Astrocyte (in vitro differentiated cells and primary cell): ENCODE measurements around the gene CCDC74B. TPM values are rescaled to one million over a fixed set of nuclear protein-coding genes. Genes with fewer than 3 reads are reported as not detected.
A peak's percentile ranks its signal among the peaks of the same experiment; 100 is the strongest.
"Not testable (repeated sequence)": the region's sequence is repeated elsewhere in the genome, so short reads cannot be mapped to it uniquely, and the experiment has no call there.

ENCODE experiments used
- DNase-seq: peaks from one replicate; pipeline ENCODE4 v3.0.0-alpha.2; 2010; ENCODE audit warnings: low read depth
- FAIRE-seq: peaks from 2 replicates; lab custom pipeline; 2011; peaks lifted over from hg19 to GRCh38; lab: Jason Lieb, UNC
- H2AFZ ChIP-seq: 2 replicates; pipeline ENCODE4 v1.6.0; 2012; ENCODE audit warnings: low read depth, low read length, inconsistent platforms
- H3K27ac ChIP-seq: 2 replicates; pipeline ENCODE4 v1.5.1; 2011; ENCODE audit warnings: low read depth, low read length, inconsistent platforms
- H3K27me3 ChIP-seq: 2 replicates; pipeline ENCODE4 v1.6.0; 2011; ENCODE audit warnings: low read length, inconsistent platforms; ENCODE audit not compliant: insufficient read depth
- H3K36me3 ChIP-seq: 2 replicates; pipeline ENCODE4 v1.5.1; 2011; ENCODE audit warnings: low read length, inconsistent platforms; ENCODE audit not compliant: insufficient read depth
- H3K4me1 ChIP-seq: 2 replicates; pipeline ENCODE4 v1.5.1; 2011; ENCODE audit warnings: low read length, inconsistent platforms; ENCODE audit not compliant: insufficient read depth
- H3K4me2 ChIP-seq: 2 replicates; pipeline ENCODE4 v1.6.0; 2012; ENCODE audit warnings: low read length, inconsistent platforms
- H3K4me3 ChIP-seq: 2 replicates; pipeline ENCODE4 v1.5.1; 2011; ENCODE audit warnings: low read depth, mild to moderate bottlenecking, low read length, inconsistent platforms; ENCODE audit not compliant: insufficient read depth
- H3K79me2 ChIP-seq: 2 replicates; pipeline ENCODE4 v1.6.0; 2012; ENCODE audit warnings: mild to moderate bottlenecking, low read length, inconsistent platforms; ENCODE audit not compliant: insufficient read depth
- H3K9ac ChIP-seq: 2 replicates; pipeline ENCODE4 v1.6.0; 2012; ENCODE audit warnings: mild to moderate bottlenecking, low read length, inconsistent platforms
- H3K9me3 ChIP-seq: 2 replicates; pipeline ENCODE4 v1.5.1; 2012; ENCODE audit warnings: low read depth, mild to moderate bottlenecking, low read length, inconsistent platforms; ENCODE audit not compliant: insufficient read depth
- H4K20me1 ChIP-seq: 2 replicates; pipeline ENCODE4 v1.6.0; 2012; ENCODE audit warnings: low read length, inconsistent platforms; ENCODE audit not compliant: insufficient read depth
- H3K27ac Mint-ChIP-seq: one replicate; pipeline ENCODE4 v1.8.0; 2021; ENCODE audit warnings: mild to moderate bottlenecking, mixed read lengths; ENCODE audit not compliant: unreplicated experiment
- H3K27me3 Mint-ChIP-seq: one replicate; pipeline ENCODE4 v1.8.0; 2021; ENCODE audit warnings: low read depth, mixed read lengths; ENCODE audit not compliant: unreplicated experiment
- H3K36me3 Mint-ChIP-seq: one replicate; pipeline ENCODE4 v1.8.0; 2021; ENCODE audit warnings: low read depth, mixed read lengths; ENCODE audit not compliant: unreplicated experiment
- H3K4me1 Mint-ChIP-seq: one replicate; pipeline ENCODE4 v1.8.0; 2021; ENCODE audit warnings: low read depth, mixed read lengths; ENCODE audit not compliant: unreplicated experiment
- H3K4me3 Mint-ChIP-seq: one replicate; pipeline ENCODE4 v1.8.0; 2021; ENCODE audit warnings: mild to moderate bottlenecking, moderate library complexity, mixed read lengths; ENCODE audit not compliant: unreplicated experiment
- H3K9me3 Mint-ChIP-seq: one replicate; pipeline ENCODE4 v1.8.0; 2021; ENCODE audit warnings: mild to moderate bottlenecking, mixed read lengths; ENCODE audit not compliant: unreplicated experiment
- EZH2 ChIP-seq: IDR thresholded peaks from 2 replicates; pipeline ENCODE4 v1.6.1; 2012; ENCODE audit warnings: mild to moderate bottlenecking, low read length, inconsistent platforms; ENCODE audit not compliant: insufficient read depth
- total RNA-seq: library from RNA; stranded (reverse); gene quantifications from 2 replicates; pipeline ENCODE4 v1.2.1, GENCODE V29; 2021
- TF ChIP-seq, protein P1 (sequence below): IDR thresholded peaks from 2 replicates; pipeline ENCODE4 v1.5.1; 2011; ENCODE audit warnings: low read depth, mild to moderate bottlenecking, inconsistent platforms, low read length, moderate library complexity; ENCODE audit not compliant: insufficient read depth

Gene CCDC74B
- total RNA-seq, 1 donor from 2014 or later = 3.0 TPM

DNA sequence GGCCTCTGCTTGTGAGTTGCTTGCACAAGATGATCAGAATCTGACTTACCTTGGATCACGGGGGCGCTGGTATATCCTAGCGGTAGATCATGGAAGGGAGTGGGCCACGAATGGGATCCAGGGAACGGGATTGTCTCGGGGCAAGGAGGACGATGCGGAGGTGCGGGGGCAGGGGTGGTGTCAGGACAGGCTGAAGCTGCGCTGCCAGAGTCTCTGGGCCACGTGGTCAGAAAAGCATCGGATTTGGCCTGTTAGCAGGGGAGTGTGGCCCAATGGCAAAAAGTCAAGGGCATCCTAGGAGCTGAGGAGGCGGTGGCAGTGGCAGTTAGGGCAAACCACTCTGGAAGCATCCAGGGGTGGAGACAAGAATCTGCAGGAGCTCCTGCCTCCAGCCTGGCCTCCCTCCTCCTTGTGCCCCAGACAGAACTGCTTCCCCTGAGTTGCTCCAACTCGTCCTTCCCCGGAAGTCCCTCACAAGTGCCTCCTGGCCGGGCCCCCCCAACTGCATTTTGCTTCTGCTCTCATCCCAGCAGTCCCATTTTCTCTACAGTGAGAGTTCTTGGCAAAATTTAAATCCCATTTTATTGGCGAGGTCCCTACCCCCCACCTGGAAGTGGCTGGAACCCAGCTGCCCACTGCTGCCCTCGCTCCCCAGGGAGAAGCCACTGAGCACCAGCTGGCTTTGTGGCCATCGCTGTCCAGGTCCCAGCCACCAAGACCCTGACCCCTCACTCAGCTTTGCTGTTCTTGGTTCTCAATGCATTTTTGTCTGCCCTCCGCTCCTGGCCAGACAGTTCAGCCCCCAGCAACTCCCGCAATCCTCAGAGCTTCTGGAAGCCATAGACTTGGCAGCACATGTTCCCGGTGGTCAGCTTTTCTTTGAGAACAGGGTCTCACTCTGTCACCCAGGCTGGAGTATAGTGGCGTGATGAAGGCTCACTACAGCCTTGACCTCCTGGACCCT lies 5.6 kb upstream of the CCDC74B start:
- Mint-ChIP-seq H3K36me3 (peaks cover 7% of the 10 kb centered on the region), H3K27me3 (no peaks in the 10 kb centered on the region), H3K4me1 (no peaks in the 10 kb centered on the region), H3K4me3 (no peak overlapping the region), H3K27ac (no peak overlapping the region), H3K9me3 (no peaks in the 10 kb centered on the region)
- Histone ChIP-seq H4K20me1 (no peaks in the 10 kb centered on the region), H3K4me2 (no peak overlapping the region), H2AFZ (no peak overlapping the region), H3K36me3 (no peaks in the 10 kb centered on the region), H3K27ac (no peak overlapping the region), H3K9ac (no peak overlapping the region), H3K27me3 (no peaks in the 10 kb centered on the region), H3K9me3 (no peaks in the 10 kb centered on the region), H3K4me3 (no peak overlapping the region), H3K4me1 (no peaks in the 10 kb centered on the region), H3K79me2 (no peaks in the 10 kb centered on the region)
- TF ChIP-seq EZH2 = no peak
- TF ChIP-seq, protein P1, sequence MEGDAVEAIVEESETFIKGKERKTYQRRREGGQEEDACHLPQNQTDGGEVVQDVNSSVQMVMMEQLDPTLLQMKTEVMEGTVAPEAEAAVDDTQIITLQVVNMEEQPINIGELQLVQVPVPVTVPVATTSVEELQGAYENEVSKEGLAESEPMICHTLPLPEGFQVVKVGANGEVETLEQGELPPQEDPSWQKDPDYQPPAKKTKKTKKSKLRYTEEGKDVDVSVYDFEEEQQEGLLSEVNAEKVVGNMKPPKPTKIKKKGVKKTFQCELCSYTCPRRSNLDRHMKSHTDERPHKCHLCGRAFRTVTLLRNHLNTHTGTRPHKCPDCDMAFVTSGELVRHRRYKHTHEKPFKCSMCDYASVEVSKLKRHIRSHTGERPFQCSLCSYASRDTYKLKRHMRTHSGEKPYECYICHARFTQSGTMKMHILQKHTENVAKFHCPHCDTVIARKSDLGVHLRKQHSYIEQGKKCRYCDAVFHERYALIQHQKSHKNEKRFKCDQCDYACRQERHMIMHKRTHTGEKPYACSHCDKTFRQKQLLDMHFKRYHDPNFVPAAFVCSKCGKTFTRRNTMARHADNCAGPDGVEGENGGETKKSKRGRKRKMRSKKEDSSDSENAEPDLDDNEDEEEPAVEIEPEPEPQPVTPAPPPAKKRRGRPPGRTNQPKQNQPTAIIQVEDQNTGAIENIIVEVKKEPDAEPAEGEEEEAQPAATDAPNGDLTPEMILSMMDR = no peak
- no peak for FAIRE-seq
- DNase-seq = no peak

DNA sequence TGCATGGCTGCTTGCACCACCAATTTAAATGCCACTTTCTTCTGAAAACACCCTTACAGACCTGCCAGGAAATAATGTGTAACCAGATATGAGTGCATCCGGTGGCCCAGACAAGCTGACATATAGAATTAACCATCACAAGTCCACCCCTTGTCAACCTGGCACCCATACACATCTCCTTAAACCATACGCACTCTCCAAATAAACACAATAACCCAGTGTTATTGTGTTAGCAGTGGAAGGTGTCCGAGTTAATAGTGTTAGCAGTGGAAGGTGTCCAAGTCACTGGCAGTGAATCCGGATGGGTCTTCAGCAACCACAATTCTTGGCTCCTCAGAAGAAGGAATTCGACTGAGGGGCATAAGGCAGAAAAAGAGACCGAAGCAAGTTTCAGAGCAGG lies 3.6 kb upstream of the CCDC74B start:
- H2AFZ ChIP-seq, H3K4me1 Mint-ChIP-seq, H3K4me3 ChIP-seq, H3K4me2 ChIP-seq, H3K27ac Mint-ChIP-seq, H3K27me3 ChIP-seq, H3K4me3 Mint-ChIP-seq, DNase-seq, H3K9me3 ChIP-seq, H3K9me3 Mint-ChIP-seq, FAIRE-seq, H4K20me1 ChIP-seq, H3K36me3 Mint-ChIP-seq, H3K9ac ChIP-seq, H3K27ac ChIP-seq, H3K27me3 Mint-ChIP-seq, H3K4me1 ChIP-seq, H3K36me3 ChIP-seq, H3K79me2 ChIP-seq: not testable (repeated sequence)

DNA sequence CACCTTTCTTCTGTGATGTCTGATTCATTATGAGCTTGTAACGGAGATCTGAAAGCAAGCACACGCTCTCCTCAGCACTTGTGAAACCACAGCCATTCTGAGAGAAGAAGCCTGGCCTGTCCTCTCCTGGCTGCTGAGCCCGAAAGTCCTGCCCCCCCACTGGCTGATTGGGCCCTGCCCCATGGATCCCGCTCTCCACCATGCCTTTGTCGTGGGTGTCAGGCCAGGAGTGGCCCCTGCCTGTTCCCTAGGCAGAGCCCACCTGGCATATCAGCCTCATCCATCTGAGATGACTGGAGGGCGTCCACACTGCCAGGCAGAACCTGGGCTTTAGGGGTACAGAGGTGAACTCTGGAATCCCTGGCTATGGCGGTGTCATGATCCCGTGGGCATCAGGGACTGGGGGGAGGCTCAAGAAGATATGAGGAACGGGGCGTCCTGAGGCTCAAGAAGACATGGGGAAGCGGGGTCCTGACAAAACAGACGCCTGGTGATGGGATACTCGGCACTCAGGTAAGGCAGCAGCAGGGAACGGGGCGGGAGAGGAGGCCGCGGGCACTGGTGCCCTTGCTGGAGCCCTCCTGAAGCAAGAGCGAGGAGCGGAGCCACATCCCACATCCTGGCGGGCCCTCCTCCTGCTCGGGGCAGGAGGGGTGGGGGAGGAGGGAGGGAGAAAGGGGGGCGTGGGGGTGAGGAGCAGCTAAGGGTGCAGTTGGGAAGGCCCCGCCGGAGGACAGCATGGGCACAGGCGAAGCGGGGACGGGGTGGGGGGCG lies 1.5 kb downstream of the CCDC74B start:
- not testable (repeated sequence) for H3K4me3 ChIP-seq, H3K9me3 Mint-ChIP-seq, H3K4me2 ChIP-seq, H3K36me3 Mint-ChIP-seq, DNase-seq, H3K79me2 ChIP-seq, H3K27ac ChIP-seq, H4K20me1 ChIP-seq, H3K27me3 Mint-ChIP-seq, FAIRE-seq, H3K27ac Mint-ChIP-seq, H3K4me1 ChIP-seq, H3K4me1 Mint-ChIP-seq, H3K36me3 ChIP-seq, H3K9me3 ChIP-seq, H3K9ac ChIP-seq, H2AFZ ChIP-seq, H3K27me3 ChIP-seq
- H3K4me3 Mint-ChIP-seq = peak overlapping the region; percentile 70

DNA sequence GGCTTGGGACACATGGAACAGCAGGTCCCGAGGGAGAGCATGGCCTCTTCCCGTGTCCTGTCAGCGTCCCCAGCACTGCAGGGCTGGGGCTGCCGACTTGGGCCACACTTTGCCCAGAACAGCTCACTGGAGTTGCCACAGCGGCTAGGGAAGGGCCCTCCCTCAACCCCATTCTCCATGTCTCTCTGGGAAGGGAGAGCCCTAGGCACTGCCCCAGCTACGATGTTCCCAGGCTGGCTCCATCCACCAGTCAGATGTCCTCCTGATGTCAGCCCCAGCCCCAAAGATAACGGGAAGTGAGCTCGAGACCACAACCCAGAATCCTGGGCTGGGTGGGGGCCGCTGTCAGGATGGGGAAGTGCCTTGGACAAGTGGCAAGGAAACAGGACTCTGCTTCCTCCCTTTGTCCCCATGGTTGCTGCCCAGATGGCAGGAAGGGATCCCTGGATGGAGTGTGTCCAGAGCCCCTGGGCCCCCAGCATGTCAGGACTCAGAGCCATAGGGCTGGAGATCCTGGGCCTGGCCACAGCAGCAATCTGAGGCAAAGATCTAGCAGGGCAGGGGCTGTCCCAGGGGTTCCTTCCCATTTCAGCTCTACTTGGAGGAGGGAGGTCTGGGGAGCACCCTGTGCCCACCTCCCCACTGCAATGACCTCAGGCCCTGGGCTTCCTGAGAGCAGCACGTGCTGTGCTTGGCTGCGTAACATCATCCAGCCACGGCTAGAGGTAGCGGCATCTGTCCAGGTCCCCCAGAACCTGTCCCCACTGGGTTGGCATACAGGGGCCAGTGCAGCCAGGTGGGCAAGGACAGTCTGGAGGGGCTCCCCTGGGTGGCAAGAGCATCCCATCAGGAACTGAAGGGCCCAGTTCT lies 2.3 kb downstream of the CCDC74B start:
- not testable (repeated sequence) for H3K27ac ChIP-seq, H3K4me1 ChIP-seq, H3K27ac Mint-ChIP-seq, H3K9me3 ChIP-seq, H3K27me3 Mint-ChIP-seq, H3K4me3 ChIP-seq, H3K36me3 ChIP-seq, H3K4me3 Mint-ChIP-seq, H3K9ac ChIP-seq, H3K4me2 ChIP-seq, H3K4me1 Mint-ChIP-seq, H3K27me3 ChIP-seq, DNase-seq, H3K36me3 Mint-ChIP-seq, H4K20me1 ChIP-seq, H2AFZ ChIP-seq, H3K79me2 ChIP-seq, FAIRE-seq, H3K9me3 Mint-ChIP-seq
